ENCODE data around the gene FAM234A. TPM values are rescaled to one million over a fixed set of nuclear protein-coding genes. Genes with fewer than 3 reads are reported as not detected.

FAM234A gene
- polyA plus RNA-seq, 1 experiment = 75.5 TPM

- Histone ChIP-seq H3K36me3 (ENCODE audit: control insufficient read depth, insufficient read depth, low read length) (peaks cover 2% of the 10 kb centered on the region), H3K4me3 (ENCODE audit: low read depth, low read length) (no peak within 1 kb of the TSS), H3K27me3 (ENCODE audit: control insufficient read depth, insufficient read depth, low read length) (no peaks in the 10 kb centered on the region; the same call in 1 of the 2 replicates)
- DNase-seq (ENCODE audit: low read depth) = no peak
- CTCF ChIA-PET = interaction anchor here (0.6 kb wide), 1 partner anchor 62 kb away, joined by 3 read pairs; no protein-coding TSS in a partner anchor
- TF ChIP-seq, protein P1, sequence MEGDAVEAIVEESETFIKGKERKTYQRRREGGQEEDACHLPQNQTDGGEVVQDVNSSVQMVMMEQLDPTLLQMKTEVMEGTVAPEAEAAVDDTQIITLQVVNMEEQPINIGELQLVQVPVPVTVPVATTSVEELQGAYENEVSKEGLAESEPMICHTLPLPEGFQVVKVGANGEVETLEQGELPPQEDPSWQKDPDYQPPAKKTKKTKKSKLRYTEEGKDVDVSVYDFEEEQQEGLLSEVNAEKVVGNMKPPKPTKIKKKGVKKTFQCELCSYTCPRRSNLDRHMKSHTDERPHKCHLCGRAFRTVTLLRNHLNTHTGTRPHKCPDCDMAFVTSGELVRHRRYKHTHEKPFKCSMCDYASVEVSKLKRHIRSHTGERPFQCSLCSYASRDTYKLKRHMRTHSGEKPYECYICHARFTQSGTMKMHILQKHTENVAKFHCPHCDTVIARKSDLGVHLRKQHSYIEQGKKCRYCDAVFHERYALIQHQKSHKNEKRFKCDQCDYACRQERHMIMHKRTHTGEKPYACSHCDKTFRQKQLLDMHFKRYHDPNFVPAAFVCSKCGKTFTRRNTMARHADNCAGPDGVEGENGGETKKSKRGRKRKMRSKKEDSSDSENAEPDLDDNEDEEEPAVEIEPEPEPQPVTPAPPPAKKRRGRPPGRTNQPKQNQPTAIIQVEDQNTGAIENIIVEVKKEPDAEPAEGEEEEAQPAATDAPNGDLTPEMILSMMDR (IDR thresholded peaks at IDR 0.05; ENCODE audit: insufficient read depth, low read depth, low read length) = no peak
- POLR2A ChIA-PET = no interaction called here
Observed at GRCh38 chr16:283033-283805, 48.6 kb downstream of the FAM234A start, which contains the start of gene PDIA2. Gene PDIA2 (plus strand): TSS chr16:283164. CDS start chr16:283170, 6 bp downstream.

DNA sequence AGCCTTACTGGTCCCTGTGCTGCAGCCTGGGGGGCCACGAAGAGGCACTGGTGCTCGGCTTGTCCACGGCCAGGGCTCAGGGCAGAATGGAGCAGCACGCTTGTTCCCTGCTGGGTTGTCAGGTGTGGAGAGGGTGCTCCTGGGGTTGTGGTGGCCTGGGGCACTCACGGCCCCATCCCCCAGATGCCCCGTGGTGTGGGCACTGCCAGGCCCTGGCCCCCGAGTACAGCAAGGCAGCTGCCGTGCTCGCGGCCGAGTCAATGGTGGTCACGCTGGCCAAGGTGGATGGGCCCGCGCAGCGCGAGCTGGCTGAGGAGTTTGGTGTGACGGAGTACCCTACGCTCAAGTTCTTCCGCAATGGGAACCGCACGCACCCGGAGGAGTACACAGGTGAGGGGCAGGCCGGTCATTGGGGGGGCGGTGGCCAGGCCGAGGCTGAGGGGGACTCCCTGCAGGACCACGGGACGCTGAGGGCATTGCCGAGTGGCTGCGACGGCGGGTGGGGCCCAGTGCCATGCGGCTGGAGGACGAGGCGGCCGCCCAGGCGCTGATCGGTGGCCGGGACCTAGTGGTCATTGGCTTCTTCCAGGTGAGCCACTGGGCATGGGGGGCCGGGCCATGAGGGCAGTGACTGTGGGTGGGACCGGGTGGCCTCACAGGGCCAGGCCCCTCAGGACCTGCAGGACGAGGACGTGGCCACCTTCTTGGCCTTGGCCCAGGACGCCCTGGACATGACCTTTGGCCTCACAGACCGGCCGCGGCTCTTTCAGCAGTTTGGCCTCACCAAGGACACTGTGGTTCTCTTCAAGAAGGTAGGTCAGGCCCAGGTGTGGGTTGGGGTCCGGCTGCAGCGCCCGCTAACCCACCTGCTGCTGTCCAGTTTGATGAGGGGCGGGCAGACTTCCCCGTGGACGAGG, 49.8 kb downstream of the FAM234A start:
- CTCF ChIA-PET = no interaction called here
- H3K36me3 ChIP-seq (ENCODE audit: control insufficient read depth, insufficient read depth, low read length) = peaks cover 4% of the 10 kb centered on the region
- TF ChIP-seq, protein P1 (IDR thresholded peaks at IDR 0.05; ENCODE audit: insufficient read depth, low read depth, low read length) = no peak
- POLR2A ChIA-PET = no interaction called here
- H3K4me3 ChIP-seq (ENCODE audit: low read depth, low read length) = no peak overlapping the region
- no peaks in the 10 kb centered on the region for H3K27me3 ChIP-seq (ENCODE audit: control insufficient read depth, insufficient read depth, low read length)
- no peak for DNase-seq (ENCODE audit: low read depth)

GRCh38 chr16:285146-286055, 50.8 kb downstream of the FAM234A start:
- H3K4me3 ChIP-seq (ENCODE audit: low read depth, low read length) = no peak overlapping the region
- H3K36me3 ChIP-seq (ENCODE audit: control insufficient read depth, insufficient read depth, low read length) = peaks cover 6% of the 10 kb centered on the region
- CTCF ChIA-PET = no interaction called here
- H3K27me3 ChIP-seq (ENCODE audit: control insufficient read depth, insufficient read depth, low read length) = no peaks in the 10 kb centered on the region
- TF ChIP-seq, protein P1 (IDR thresholded peaks at IDR 0.05; ENCODE audit: insufficient read depth, low read depth, low read length) = no peak
- POLR2A ChIA-PET = no interaction called here
- no peak for DNase-seq (ENCODE audit: low read depth)

GRCh38 chr16:286491-287297, 52.1 kb downstream of the FAM234A start:
- TF ChIP-seq, protein P1 (IDR thresholded peaks at IDR 0.05; ENCODE audit: insufficient read depth, low read depth, low read length) = no peak
- CTCF ChIA-PET = no interaction called here
- no peaks in the 10 kb centered on the region for H3K27me3 ChIP-seq (ENCODE audit: control insufficient read depth, insufficient read depth, low read length)
- POLR2A ChIA-PET = no interaction called here
- DNase-seq (ENCODE audit: low read depth) = no peak
- H3K4me3 ChIP-seq (ENCODE audit: low read depth, low read length) = no peak overlapping the region
- peaks cover 11% of the 10 kb centered on the region for H3K36me3 ChIP-seq (ENCODE audit: control insufficient read depth, insufficient read depth, low read length)

All from BJ (cell line).